Esophagus (tissue), 2 donors: ENCODE measurements around the gene TCERG1L. TPM values are rescaled to one million over a fixed set of nuclear protein-coding genes. Genes with fewer than 3 reads are reported as not detected.

Experiments
- H3K27ac ChIP-seq, 2 donors: one replicate each; pipeline ENCODE4 v1.5.1; 2013; ENCODE audit warnings: low read depth in 2 of 2, mild to moderate bottlenecking in 2 of 2, inconsistent platforms in 1 of 2, low read length in 1 of 2, moderate library complexity in 1 of 2
- H3K27me3 ChIP-seq, 2 donors: one replicate each; pipeline ENCODE4 v1.6.1; 2013; ENCODE audit warnings: low read length in 2 of 2, control low read depth in 1 of 2, mild to moderate bottlenecking in 1 of 2; ENCODE audit not compliant: insufficient read depth in 2 of 2, control insufficient read depth in 1 of 2
- H3K36me3 ChIP-seq, 2 donors: one replicate each; pipeline ENCODE4 v1.6.1; 2013; ENCODE audit warnings: low read length in 1 of 2; ENCODE audit not compliant: control insufficient read depth in 2 of 2, insufficient read depth in 2 of 2
- H3K4me1 ChIP-seq, 2 donors: one replicate each; pipeline ENCODE4 v1.6.1; 2013; ENCODE audit warnings: low read length in 1 of 2; ENCODE audit not compliant: control insufficient read depth in 2 of 2, insufficient read depth in 2 of 2
- H3K4me3 ChIP-seq, 2 donors: one replicate each; pipeline ENCODE4 v1.5.1; 2013; ENCODE audit warnings: low read length in 2 of 2, mild to moderate bottlenecking in 2 of 2, low read depth in 1 of 2, moderate library complexity in 1 of 2
- H3K9me3 ChIP-seq, 2 donors: one replicate each; pipeline ENCODE4 v1.6.1; 2013; ENCODE audit warnings: mild to moderate bottlenecking in 2 of 2, low read depth in 1 of 2, low read length in 1 of 2, moderate library complexity in 1 of 2; ENCODE audit not compliant: control insufficient read depth in 2 of 2, insufficient read depth in 1 of 2
- WGBS, 2 donors: extraction: QIAGEN DNeasy Blood & Tissue Kit; methylation state at CpG; one replicate each; pipeline ENCODE4 v1.1.7; 2013; 5-methylcytosine and 5-hydroxymethylcytosine counted together
- polyA plus RNA-seq, 2 donors: library from polyadenylated mRNA; stranded (reverse); fragments of 200-250 nt; gene quantifications; one replicate each; pipeline ENCODE4 v1.2.3, GENCODE V29; 2013
- donor health status: healthy with polysubstance abuse.
- donor health status: Bipolar disorder and iron deficiency.

Gene TCERG1L
- polyA plus RNA-seq, 2 donors, result 0.48 TPM; not detected in 1

DNA sequence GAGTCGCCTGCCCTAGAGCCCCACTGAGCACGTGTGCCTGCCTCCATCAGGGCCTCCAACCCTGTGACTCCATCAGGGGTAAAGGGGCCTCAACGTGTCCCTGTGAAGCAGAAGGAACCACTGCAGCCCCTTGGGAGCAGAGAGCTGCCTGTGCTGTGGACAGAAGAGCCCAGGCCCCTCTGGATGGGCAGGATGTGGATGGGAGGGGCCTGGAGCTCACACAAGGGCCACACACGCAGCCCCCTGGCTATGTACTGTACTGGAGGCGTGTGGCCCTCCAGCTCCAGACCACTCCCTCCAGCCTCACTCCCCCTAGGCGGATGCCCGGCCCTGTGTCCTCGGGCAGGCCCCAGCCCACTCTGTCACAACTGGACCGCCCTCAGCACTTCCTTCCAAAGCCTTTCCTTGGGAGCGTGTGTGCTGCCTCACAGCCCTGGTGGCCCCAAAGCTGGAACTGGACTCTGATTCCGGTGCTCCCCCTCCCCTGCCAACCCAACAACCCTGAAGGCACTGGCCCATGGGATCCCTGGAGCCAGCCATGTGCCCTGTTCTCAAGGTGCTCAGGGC, 238.0 kb downstream of the TCERG1L start:
- no peak overlapping the region for H3K27ac ChIP-seq
- no peaks in the 10 kb centered on the region for H3K27me3 ChIP-seq
- H3K36me3 ChIP-seq, result no peaks in the 10 kb centered on the region
- H3K4me1 ChIP-seq, result no peaks in the 10 kb centered on the region
- no peak overlapping the region for H3K4me3 ChIP-seq
- no peaks in the 10 kb centered on the region for H3K9me3 ChIP-seq
- WGBS, 2 donors, result 73 to 82% methylated on average over 11 of the region's 11 CpGs

GRCh38 chr10:131072651-131073468, 238.7 kb downstream of the TCERG1L start:
- H3K27me3 ChIP-seq, result no peaks in the 10 kb centered on the region
- H3K4me3 ChIP-seq, result no peak overlapping the region
- H3K36me3 ChIP-seq, result no peaks in the 10 kb centered on the region
- H3K27ac ChIP-seq, result no peak overlapping the region
- no peaks in the 10 kb centered on the region for H3K4me1 ChIP-seq
- H3K9me3 ChIP-seq, result no peaks in the 10 kb centered on the region
- 86 to 90% methylated on average over 13 of the region's 13 CpGs for WGBS, 2 donors

GRCh38 chr10:131071721-131072120, 239.8 kb downstream of the TCERG1L start:
- Histone ChIP-seq H3K4me3 (no peak overlapping the region), H3K9me3 (no peaks in the 10 kb centered on the region), H3K36me3 (no peaks in the 10 kb centered on the region), H3K27me3 (no peaks in the 10 kb centered on the region), H3K27ac (no peak overlapping the region), H3K4me1 (no peaks in the 10 kb centered on the region)
- WGBS, 2 donors, result 77 to 85% methylated on average over 7 of the region's 7 CpGs

DNA sequence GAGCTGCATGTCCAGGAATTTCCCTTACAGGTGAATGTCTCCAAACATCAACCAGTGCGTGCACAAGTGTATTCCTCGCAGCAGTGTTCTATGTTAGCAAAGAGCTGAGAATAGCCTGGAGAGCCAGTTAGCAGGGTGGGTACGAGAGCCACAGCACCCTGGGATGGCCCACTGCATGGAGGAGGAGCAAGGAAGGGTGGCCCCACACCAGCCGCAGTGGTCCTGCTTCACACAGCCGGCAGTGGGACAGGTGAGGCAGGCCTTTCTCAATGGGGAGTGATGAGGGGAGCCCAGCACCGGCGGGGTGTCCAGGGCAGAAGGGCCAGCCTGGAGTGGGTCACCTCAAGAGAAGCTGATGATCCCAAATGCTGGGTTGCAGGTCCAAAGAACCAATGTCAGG, 240.7 kb downstream of the TCERG1L start:
- 86 to 87% methylated on average over 7 of the region's 7 CpGs for WGBS, 2 donors
- Histone ChIP-seq H3K9me3 (no peaks in the 10 kb centered on the region), H3K27me3 (no peaks in the 10 kb centered on the region), H3K4me1 (no peaks in the 10 kb centered on the region), H3K27ac (no peak overlapping the region), H3K4me3 (no peak overlapping the region), H3K36me3 (no peaks in the 10 kb centered on the region)

GRCh38 chr10:131068760-131069159, 242.8 kb downstream of the TCERG1L start:
- Histone ChIP-seq H3K4me3 (no peak overlapping the region), H3K4me1 (no peaks in the 10 kb centered on the region), H3K9me3 (no peaks in the 10 kb centered on the region), H3K27me3 (no peaks in the 10 kb centered on the region), H3K27ac (no peak overlapping the region), H3K36me3 (no peaks in the 10 kb centered on the region)
- 51 to 53% methylated on average over 6 of the region's 6 CpGs for WGBS, 2 donors

DNA sequence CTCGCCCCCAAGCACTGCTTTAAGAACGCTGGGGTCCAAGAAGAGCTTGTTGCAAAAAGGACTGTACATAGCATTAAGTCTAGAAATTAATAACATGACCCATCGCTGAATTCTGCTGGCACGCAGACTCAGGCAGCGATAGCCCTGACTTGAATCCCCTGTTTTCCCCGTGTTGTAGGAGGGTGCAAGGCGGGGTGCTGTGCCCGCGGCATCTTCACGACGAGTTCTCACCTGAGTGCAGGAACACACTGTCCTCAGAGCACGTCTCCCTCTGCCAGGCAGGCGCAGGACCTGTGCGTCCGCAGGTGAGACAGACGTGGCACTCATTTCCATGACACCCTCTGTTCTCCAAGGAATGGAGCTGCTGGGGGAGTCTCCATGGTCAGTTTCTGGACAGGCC, 243.2 kb downstream of the TCERG1L start:
- Histone ChIP-seq H3K27me3 (no peaks in the 10 kb centered on the region), H3K9me3 (no peaks in the 10 kb centered on the region), H3K4me1 (no peaks in the 10 kb centered on the region), H3K27ac (no peak overlapping the region), H3K36me3 (no peaks in the 10 kb centered on the region), H3K4me3 (no peak overlapping the region)
- WGBS, 2 donors, result 87% methylated on average over 16 of the region's 16 CpGs

DNA sequence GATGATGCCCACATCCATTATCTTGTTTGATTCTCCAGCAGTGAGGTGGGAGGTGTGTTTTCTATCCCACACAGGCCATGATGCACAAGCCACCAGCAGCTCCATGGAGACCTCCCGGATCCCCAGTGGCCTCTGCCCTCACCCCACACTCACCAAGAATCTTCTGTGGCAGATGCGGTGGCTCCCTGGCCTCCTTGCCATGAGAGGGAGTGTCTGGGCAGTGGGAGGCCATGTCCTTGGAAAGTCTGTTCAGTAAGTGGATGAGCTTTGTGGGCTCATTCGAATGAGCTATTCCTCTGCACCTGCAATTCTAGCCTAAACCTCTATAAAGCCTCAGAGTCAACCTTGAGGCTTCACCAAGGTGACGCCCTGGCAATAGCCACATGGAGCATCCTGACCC, 243.8 kb downstream of the TCERG1L start:
- WGBS, 2 donors, result 83 to 85% methylated on average over 4 of the region's 4 CpGs
- no peak overlapping the region for H3K27ac ChIP-seq
- H3K4me3 ChIP-seq, result no peak overlapping the region
- H3K9me3 ChIP-seq, result no peaks in the 10 kb centered on the region
- H3K36me3 ChIP-seq, result no peaks in the 10 kb centered on the region
- H3K4me1 ChIP-seq, result no peaks in the 10 kb centered on the region
- H3K27me3 ChIP-seq, result no peaks in the 10 kb centered on the region

DNA sequence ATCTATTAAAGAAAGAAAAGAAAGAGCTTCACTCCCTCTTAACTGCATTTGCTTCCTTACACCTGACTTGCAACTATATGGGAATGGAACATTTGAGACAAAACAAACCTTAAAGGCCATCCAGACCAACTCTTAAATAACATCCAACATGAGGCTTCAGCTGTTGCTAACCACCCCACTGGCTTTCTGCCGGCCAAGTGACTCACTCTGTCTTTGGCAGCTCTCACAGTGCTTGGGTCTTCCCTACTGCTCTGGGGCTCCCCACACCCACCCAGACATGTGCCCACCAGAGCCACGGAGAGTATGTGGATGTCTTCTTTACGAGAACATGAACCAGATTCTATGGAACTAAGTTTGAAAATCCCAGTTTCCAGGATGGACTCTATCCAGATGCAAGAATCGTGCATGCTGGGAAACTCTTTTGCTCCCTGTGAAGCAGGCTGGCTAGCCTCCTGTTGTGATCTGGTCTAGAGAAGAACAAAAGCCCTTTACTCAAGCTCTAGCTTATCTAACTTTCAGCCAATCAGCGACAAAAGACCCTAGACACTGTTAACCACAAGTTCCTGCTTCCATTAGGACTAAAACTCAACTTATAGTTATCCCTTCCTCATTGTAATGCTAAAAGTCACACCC, 245.7 kb downstream of the TCERG1L start:
- H3K27ac ChIP-seq, result no peak overlapping the region
- no peaks in the 10 kb centered on the region for H3K27me3 ChIP-seq
- H3K9me3 ChIP-seq, result no peaks in the 10 kb centered on the region
- H3K4me1 ChIP-seq, result no peaks in the 10 kb centered on the region
- no peaks in the 10 kb centered on the region for H3K36me3 ChIP-seq
- WGBS, 2 donors, result 44 to 47% methylated on average over 5 of the region's 5 CpGs
- no peak overlapping the region for H3K4me3 ChIP-seq

- H3K27me3 ChIP-seq, result no peaks in the 10 kb centered on the region
- H3K9me3 ChIP-seq, result no peaks in the 10 kb centered on the region
- H3K36me3 ChIP-seq, result no peaks in the 10 kb centered on the region
- WGBS, 2 donors, result 76% methylated on average over 2 of the region's 2 CpGs
- H3K4me1 ChIP-seq, result no peaks in the 10 kb centered on the region
- no peak overlapping the region for H3K27ac ChIP-seq
- no peak overlapping the region for H3K4me3 ChIP-seq
Observed at GRCh38 chr10:131063311-131063710, 248.2 kb downstream of the TCERG1L start.
